Measurements from ENCODE around the gene TMEM164.

TMEM164 gene

GRCh38 chrX:110046971-110047370 lies 44.1 kb downstream of the TMEM164 start:
- no peak for DNase-seq (ENCODE audit: low read depth in 1 of 2, low spot score in 1 of 2)
- Histone ChIP-seq H3K27me3 (ENCODE audit: insufficient read depth, poor library complexity, severe bottlenecking) (no peaks in the 10 kb centered on the region), H3K4me3 (replicated peaks; ENCODE audit: insufficient read depth, low read length) (no peak overlapping the region), H3K27ac (replicated peaks) (no peak overlapping the region)
- TF ChIP-seq REST (IDR thresholded peaks at IDR 0.05; ENCODE audit: insufficient replicate concordance, low read depth) = no peak

- DNase-seq (ENCODE audit: low read depth in 1 of 2, low spot score in 1 of 2) = no peak
- no peak overlapping the region for H3K27ac ChIP-seq (replicated peaks)
- TF ChIP-seq CTCF (IDR thresholded peaks at IDR 0.05; ENCODE audit: insufficient read depth, low read length) = no peak
- no peak for TF ChIP-seq REST (IDR thresholded peaks at IDR 0.05; ENCODE audit: insufficient replicate concordance, low read depth)
- TF ChIP-seq POLR2AphosphoS5 (IDR thresholded peaks at IDR 0.05; ENCODE audit: low read depth) = no peak
- no peak for TF ChIP-seq GABPA (IDR thresholded peaks at IDR 0.05; ENCODE audit: low read depth)
- no peak for TF ChIP-seq SPI1 (IDR thresholded peaks at IDR 0.05; ENCODE audit: borderline replicate concordance, low read depth)
- no peaks in the 10 kb centered on the region for H3K27me3 ChIP-seq (ENCODE audit: insufficient read depth, poor library complexity, severe bottlenecking)
- no peak overlapping the region for H3K4me3 ChIP-seq (replicated peaks; ENCODE audit: insufficient read depth, low read length)
Measured at GRCh38 chrX:110049096-110049495, 46.2 kb downstream of the TMEM164 start.

- Histone ChIP-seq H3K4me3 (replicated peaks; ENCODE audit: insufficient read depth, low read length) (no peak overlapping the region), H3K27ac (replicated peaks) (no peak overlapping the region), H3K27me3 (ENCODE audit: insufficient read depth, poor library complexity, severe bottlenecking) (no peaks in the 10 kb centered on the region)
- TF ChIP-seq SPI1 (IDR thresholded peaks at IDR 0.05; ENCODE audit: borderline replicate concordance, low read depth) (no peak), REST (IDR thresholded peaks at IDR 0.05; ENCODE audit: insufficient replicate concordance, low read depth) (no peak), POLR2AphosphoS5 (IDR thresholded peaks at IDR 0.05; ENCODE audit: low read depth) (no peak), CTCF (IDR thresholded peaks at IDR 0.05; ENCODE audit: insufficient read depth, low read length) (no peak), GABPA (IDR thresholded peaks at IDR 0.05; ENCODE audit: low read depth) (no peak)
- no peak for DNase-seq (ENCODE audit: low read depth in 1 of 2, low spot score in 1 of 2)
Measured at GRCh38 chrX:110050386-110050785, 47.5 kb downstream of the TMEM164 start.

- TF ChIP-seq CTCF (IDR thresholded peaks at IDR 0.05; ENCODE audit: insufficient read depth, low read length) (no peak), REST (IDR thresholded peaks at IDR 0.05; ENCODE audit: insufficient replicate concordance, low read depth) (no peak), SPI1 (IDR thresholded peaks at IDR 0.05; ENCODE audit: borderline replicate concordance, low read depth) (no peak), GABPA (IDR thresholded peaks at IDR 0.05; ENCODE audit: low read depth) (no peak)
- no peak overlapping the region for H3K4me3 ChIP-seq (replicated peaks; ENCODE audit: insufficient read depth, low read length)
- H3K27ac ChIP-seq (replicated peaks) = no peak overlapping the region
- no peaks in the 10 kb centered on the region for H3K27me3 ChIP-seq (ENCODE audit: insufficient read depth, poor library complexity, severe bottlenecking)
- no peak for DNase-seq (ENCODE audit: low read depth in 1 of 2, low spot score in 1 of 2)
Measured at GRCh38 chrX:110050901-110051300, 48.0 kb downstream of the TMEM164 start.
